WERI-Rb-1 (cell line): ENCODE results near the gene ZNF692.

ENCODE experiments used
- DNase-seq: peaks from one replicate; pipeline ENCODE4 v3.0.0-alpha.2; 2020
- H3K27ac ChIP-seq: fragments of 250-450 bp; sonication (Bioruptor Pico); 2 replicates; pipeline ENCODE4 v1.5.1; 2020; ENCODE audit warnings: mild to moderate bottlenecking, moderate library complexity
- H3K27me3 ChIP-seq: fragments of 250-450 bp; sonication (Bioruptor Pico); 2 replicates; pipeline ENCODE4 v1.5.1; 2021; ENCODE audit warnings: mild to moderate bottlenecking, low read depth, moderate library complexity; ENCODE audit not compliant: insufficient read depth, severe bottlenecking
- H3K36me3 ChIP-seq: fragments of 250-450 bp; sonication (Bioruptor Pico); 2 replicates; pipeline ENCODE4 v1.5.1; 2020; ENCODE audit warnings: mild to moderate bottlenecking, moderate library complexity
- H3K4me3 ChIP-seq: 2 replicates; pipeline ENCODE4 v1.5.1; 2011; ENCODE audit warnings: low read depth, mild to moderate bottlenecking, control low read depth, low read length
- H3K9me3 ChIP-seq: fragments of 250-450 bp; sonication (Bioruptor Pico); 2 replicates; pipeline ENCODE4 v1.5.1; 2021; ENCODE audit warnings: mild to moderate bottlenecking, moderate library complexity; ENCODE audit not compliant: severe bottlenecking
- TF ChIP-seq, protein P1 (sequence below): IDR thresholded peaks from 2 replicates; pipeline ENCODE4 v1.5.1; 2011; ENCODE audit warnings: low read depth, mild to moderate bottlenecking, control low read depth, inconsistent platforms, low read length

Gene ZNF692

GRCh38 chr1:248850124-248850523, 8.8 kb downstream of the ZNF692 start:
- H3K4me3 ChIP-seq, result no peak overlapping the region
- no peaks in the 10 kb centered on the region for H3K27me3 ChIP-seq
- TF ChIP-seq, protein P1, sequence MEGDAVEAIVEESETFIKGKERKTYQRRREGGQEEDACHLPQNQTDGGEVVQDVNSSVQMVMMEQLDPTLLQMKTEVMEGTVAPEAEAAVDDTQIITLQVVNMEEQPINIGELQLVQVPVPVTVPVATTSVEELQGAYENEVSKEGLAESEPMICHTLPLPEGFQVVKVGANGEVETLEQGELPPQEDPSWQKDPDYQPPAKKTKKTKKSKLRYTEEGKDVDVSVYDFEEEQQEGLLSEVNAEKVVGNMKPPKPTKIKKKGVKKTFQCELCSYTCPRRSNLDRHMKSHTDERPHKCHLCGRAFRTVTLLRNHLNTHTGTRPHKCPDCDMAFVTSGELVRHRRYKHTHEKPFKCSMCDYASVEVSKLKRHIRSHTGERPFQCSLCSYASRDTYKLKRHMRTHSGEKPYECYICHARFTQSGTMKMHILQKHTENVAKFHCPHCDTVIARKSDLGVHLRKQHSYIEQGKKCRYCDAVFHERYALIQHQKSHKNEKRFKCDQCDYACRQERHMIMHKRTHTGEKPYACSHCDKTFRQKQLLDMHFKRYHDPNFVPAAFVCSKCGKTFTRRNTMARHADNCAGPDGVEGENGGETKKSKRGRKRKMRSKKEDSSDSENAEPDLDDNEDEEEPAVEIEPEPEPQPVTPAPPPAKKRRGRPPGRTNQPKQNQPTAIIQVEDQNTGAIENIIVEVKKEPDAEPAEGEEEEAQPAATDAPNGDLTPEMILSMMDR, result no peak
- no peaks in the 10 kb centered on the region for H3K9me3 ChIP-seq
- H3K27ac ChIP-seq, result no peak overlapping the region
- peaks cover 94% of the 10 kb centered on the region for H3K36me3 ChIP-seq
- no peak for DNase-seq

DNA sequence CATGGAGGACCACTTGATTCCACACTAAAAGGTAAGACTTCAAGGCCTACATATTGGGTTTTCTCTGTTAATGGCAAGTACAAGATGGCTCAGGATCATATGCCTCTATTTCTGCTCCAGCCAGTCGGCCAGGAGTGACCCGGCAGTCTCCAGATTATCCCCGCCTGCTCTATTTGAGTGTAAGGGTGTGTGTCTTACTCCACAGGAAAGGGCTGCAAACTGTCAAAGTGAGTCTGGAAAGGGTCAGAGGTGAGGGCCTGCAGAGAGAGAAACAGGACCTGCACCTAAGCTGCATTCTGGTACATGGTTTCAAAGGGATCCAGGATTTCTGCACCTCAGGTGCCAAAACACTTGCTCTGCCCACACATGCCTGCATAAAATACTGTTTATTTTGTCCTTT, 9.2 kb downstream of the ZNF692 start:
- H3K36me3 ChIP-seq, result peaks cover 94% of the 10 kb centered on the region
- TF ChIP-seq, protein P1, result no peak
- no peak for DNase-seq
- H3K27me3 ChIP-seq, result no peaks in the 10 kb centered on the region
- H3K9me3 ChIP-seq, result no peaks in the 10 kb centered on the region
- H3K4me3 ChIP-seq, result no peak overlapping the region
- no peak overlapping the region for H3K27ac ChIP-seq

GRCh38 chr1:248849152-248849551, 9.7 kb downstream of the ZNF692 start:
- TF ChIP-seq, protein P1, result no peak
- Histone ChIP-seq H3K27me3 (no peaks in the 10 kb centered on the region), H3K27ac (no peak overlapping the region), H3K4me3 (no peak overlapping the region), H3K9me3 (no peaks in the 10 kb centered on the region), H3K36me3 (peaks cover 94% of the 10 kb centered on the region)
- no peak for DNase-seq

- Histone ChIP-seq H3K27me3 (no peaks in the 10 kb centered on the region), H3K9me3 (no peaks in the 10 kb centered on the region), H3K4me3 (no peak overlapping the region), H3K36me3 (peaks cover 88% of the 10 kb centered on the region), H3K27ac (no peak overlapping the region)
- DNase-seq, result no peak
- TF ChIP-seq, protein P1, result no peak
These were observed 10.3 kb downstream of the ZNF692 start for GRCh38 chr1:248848602-248849001.

- H3K27ac ChIP-seq, result no peak overlapping the region
- H3K4me3 ChIP-seq, result no peak overlapping the region
- H3K27me3 ChIP-seq, result no peaks in the 10 kb centered on the region
- TF ChIP-seq, protein P1, result no peak
- no peaks in the 10 kb centered on the region for H3K9me3 ChIP-seq
- peaks cover 86% of the 10 kb centered on the region for H3K36me3 ChIP-seq
- no peak for DNase-seq
These were observed 10.8 kb downstream of the ZNF692 start for GRCh38 chr1:248847956-248848561.

- Histone ChIP-seq H3K27ac (no peak overlapping the region), H3K36me3 (peaks cover 88% of the 10 kb centered on the region), H3K27me3 (no peaks in the 10 kb centered on the region), H3K4me3 (no peak overlapping the region), H3K9me3 (no peaks in the 10 kb centered on the region)
- no peak for DNase-seq
- TF ChIP-seq, protein P1, result no peak
These were observed 11.5 kb downstream of the ZNF692 start for GRCh38 chr1:248847181-248847955.
